Esophagus muscularis mucosa (tissue), 4 donors: ENCODE data around the gene C2CD3. TPM values are rescaled to one million over a fixed set of nuclear protein-coding genes. Genes with fewer than 3 reads are reported as not detected.
A peak's percentile ranks its signal among the peaks of the same experiment; 100 is the strongest.

Source experiments
- DNase-seq: peaks from one replicate; pipeline ENCODE4 v3.0.0-alpha.2; 2017; ENCODE audit errors: extremely low spot score
- H3K27ac ChIP-seq, 4 donors: fragments of 200-600 bp; sonication (generic); replicated peaks in 1 of 4; 1 replicate in 3 of 4; 2 replicates in 1 of 4; pipeline ENCODE4 v1.5.1; 2016 to 2019; ENCODE audit warnings: mild to moderate bottlenecking in 1 of 4
- H3K27me3 ChIP-seq, 4 donors: fragments of 200-600 bp; sonication (generic); one replicate each; pipeline versions ENCODE4 v1.5.1 to v1.6.0; 2016 to 2019
- H3K36me3 ChIP-seq, 4 donors: fragments of 200-600 bp; sonication (generic); one replicate each; pipeline ENCODE4 v1.5.1; 2016 to 2019
- H3K4me1 ChIP-seq, 4 donors: fragments of 200-600 bp; sonication (generic); one replicate each; pipeline ENCODE4 v1.5.1; 2016 to 2019
- H3K4me3 ChIP-seq, 4 donors: fragments of 200-600 bp; sonication (generic); 1 replicate in 2 of 4; 2 replicates in 2 of 4; pipeline ENCODE4 v1.5.1; 2016 to 2019; ENCODE audit warnings: mild to moderate bottlenecking in 4 of 4, moderate library complexity in 1 of 4
- H3K9me3 ChIP-seq, 4 donors: fragments of 200-600 bp; sonication (generic); 1 replicate in 3 of 4; 2 replicates in 1 of 4; pipeline ENCODE4 v1.5.1; 2016 to 2019
- EP300 ChIP-seq: sonication (generic); formaldehyde crosslinking; IDR thresholded peaks from one replicate; pipeline ENCODE4 v1.6.1; 2017; ENCODE audit warnings: antibody characterized with exemption
- POLR2A ChIP-seq: fragments of 450-650 bp; IDR thresholded peaks from one replicate; pipeline ENCODE4 v1.6.1; 2017; ENCODE audit warnings: antibody characterized with exemption, moderate library complexity, mild to moderate bottlenecking, low read depth
- POLR2AphosphoS5 ChIP-seq, 2 donors: sonication (generic); formaldehyde crosslinking; IDR thresholded peaks; one replicate each; pipeline ENCODE4 v1.6.1; 2017; ENCODE audit warnings: antibody characterized with exemption in 2 of 2
- WGBS: methylation state at CpG from one replicate; pipeline ENCODE4 v1.1.5; 2018; 5-methylcytosine and 5-hydroxymethylcytosine counted together
- intact Hi-C: fragments of 100-400 bp; cut with DNase I; formaldehyde crosslinking; loops from one replicate; pipeline ENCODE4 v1.15.1; 2023
- total RNA-seq, 4 donors: library from RNA; depleted of rRNA; stranded (reverse); fragments of >200 nt; gene quantifications; one replicate each; pipeline versions ENCODE4 v1.1.0 to v1.2.1, GENCODE V29; 2016
- TF ChIP-seq, protein P1 (sequence below), 3 experiments: fragments of 200-600 bp in 2 of 3; fragments of 450-650 bp in 1 of 3; sonication (generic) in 2 of 3; IDR thresholded peaks; one replicate each; pipeline ENCODE4 v1.5.1; 2017 to 2019; ENCODE audit warnings: antibody characterized with exemption in 3 of 3, mild to moderate bottlenecking in 2 of 3, moderate library complexity in 1 of 3

The C2CD3 gene
- total RNA-seq, 4 donors from 2014 or later: 17.9 to 31.5 (median 22.4) TPM

DNA sequence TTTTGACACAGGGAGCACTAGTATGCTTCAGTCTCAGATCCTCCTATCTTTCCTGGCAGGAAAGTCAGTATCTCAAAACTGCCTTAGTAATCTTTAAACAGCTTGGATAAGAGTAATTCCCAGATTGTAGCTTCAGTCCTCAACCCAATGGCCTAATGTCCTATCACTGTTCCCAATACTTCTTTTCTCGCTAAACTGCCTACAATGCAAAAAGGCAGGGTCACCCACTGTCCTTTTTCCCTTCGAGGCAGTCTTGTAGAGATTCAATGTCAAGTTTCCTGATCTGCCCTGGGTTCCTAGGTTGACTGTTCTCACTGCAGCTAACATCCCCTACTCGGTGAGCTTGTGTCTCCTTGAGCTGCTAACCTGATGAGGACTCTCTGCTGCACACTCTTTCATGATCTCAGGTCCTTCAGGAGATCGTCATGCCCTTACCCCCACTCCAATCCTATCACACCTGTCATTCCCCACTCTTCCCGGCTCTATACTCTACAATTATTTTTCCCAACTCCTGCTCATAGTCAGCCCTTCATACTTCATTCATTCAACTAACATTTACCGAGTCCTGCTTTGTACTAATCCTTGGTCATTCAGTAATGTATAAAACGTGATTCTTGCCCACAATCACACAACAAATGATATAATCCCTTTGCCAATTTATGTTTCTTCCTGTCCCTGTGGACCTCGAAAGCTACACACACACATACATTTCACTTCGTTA, 904 bp downstream of the C2CD3 start:
- intact Hi-C loops: loop anchor here (5.0 kb wide), 1 partner anchor 33 kb away; no protein-coding TSS in a partner anchor
- H3K4me1 ChIP-seq: peaks cover 22 to 42% (median 37%) of the 10 kb centered on the region in 4 donors
- WGBS: 17% methylated on average over 9 of the region's 9 CpGs
- TF ChIP-seq POLR2A (no peak), EP300 (no peak), POLR2AphosphoS5 (IDR thresholded peaks at IDR 0.05) (no peak)
- TF ChIP-seq, protein P1, sequence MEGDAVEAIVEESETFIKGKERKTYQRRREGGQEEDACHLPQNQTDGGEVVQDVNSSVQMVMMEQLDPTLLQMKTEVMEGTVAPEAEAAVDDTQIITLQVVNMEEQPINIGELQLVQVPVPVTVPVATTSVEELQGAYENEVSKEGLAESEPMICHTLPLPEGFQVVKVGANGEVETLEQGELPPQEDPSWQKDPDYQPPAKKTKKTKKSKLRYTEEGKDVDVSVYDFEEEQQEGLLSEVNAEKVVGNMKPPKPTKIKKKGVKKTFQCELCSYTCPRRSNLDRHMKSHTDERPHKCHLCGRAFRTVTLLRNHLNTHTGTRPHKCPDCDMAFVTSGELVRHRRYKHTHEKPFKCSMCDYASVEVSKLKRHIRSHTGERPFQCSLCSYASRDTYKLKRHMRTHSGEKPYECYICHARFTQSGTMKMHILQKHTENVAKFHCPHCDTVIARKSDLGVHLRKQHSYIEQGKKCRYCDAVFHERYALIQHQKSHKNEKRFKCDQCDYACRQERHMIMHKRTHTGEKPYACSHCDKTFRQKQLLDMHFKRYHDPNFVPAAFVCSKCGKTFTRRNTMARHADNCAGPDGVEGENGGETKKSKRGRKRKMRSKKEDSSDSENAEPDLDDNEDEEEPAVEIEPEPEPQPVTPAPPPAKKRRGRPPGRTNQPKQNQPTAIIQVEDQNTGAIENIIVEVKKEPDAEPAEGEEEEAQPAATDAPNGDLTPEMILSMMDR (IDR thresholded peaks at IDR 0.05): no peak
- no peaks in the 10 kb centered on the region for H3K27me3 ChIP-seq
- peak overlapping the region; percentile 60 to 86 (median 77) for H3K4me3 ChIP-seq
- no peaks in the 10 kb centered on the region for H3K9me3 ChIP-seq
- H3K36me3 ChIP-seq: peaks cover 8 to 38% (median 22%) of the 10 kb centered on the region in 4 donors
- peak overlapping the region; percentile 86 to 93 (median 90) for H3K27ac ChIP-seq
- DNase-seq: no peak

DNA sequence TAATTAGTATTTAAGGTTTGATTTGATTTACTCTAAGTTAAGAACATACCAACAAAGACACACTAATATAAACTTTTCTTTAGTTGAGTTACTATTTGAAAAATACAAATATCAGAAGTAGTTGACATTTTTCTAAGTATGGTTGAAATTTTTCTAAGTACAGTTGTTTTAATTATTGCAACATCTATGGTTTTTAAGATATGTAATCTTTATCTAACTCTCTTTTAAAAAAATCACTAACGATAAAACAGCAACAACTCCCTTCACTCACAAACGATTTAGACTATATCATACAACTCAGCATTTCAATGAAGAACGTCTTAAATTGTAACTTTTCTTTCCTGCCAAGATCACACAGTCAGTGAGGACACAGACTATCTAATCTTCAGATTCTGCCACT, 2.0 kb downstream of the C2CD3 start:
- intact Hi-C loops: no loop called here
- no peak for DNase-seq
- 69% methylated on average over 3 of the region's 3 CpGs for WGBS
- Histone ChIP-seq H3K9me3 (no peaks in the 10 kb centered on the region), H3K27ac (no peak overlapping the region), H3K4me1 (peaks cover 22 to 39% (median 33%) of the 10 kb centered on the region in 4 donors), H3K4me3 (no peak overlapping the region), H3K27me3 (no peaks in the 10 kb centered on the region), H3K36me3 (peaks cover 15 to 49% (median 31%) of the 10 kb centered on the region in 4 donors)
- no peak for TF ChIP-seq EP300
- TF ChIP-seq POLR2A: no peak
- TF ChIP-seq POLR2AphosphoS5 (IDR thresholded peaks at IDR 0.05): no peak
- TF ChIP-seq, protein P1 (IDR thresholded peaks at IDR 0.05): no peak

DNA sequence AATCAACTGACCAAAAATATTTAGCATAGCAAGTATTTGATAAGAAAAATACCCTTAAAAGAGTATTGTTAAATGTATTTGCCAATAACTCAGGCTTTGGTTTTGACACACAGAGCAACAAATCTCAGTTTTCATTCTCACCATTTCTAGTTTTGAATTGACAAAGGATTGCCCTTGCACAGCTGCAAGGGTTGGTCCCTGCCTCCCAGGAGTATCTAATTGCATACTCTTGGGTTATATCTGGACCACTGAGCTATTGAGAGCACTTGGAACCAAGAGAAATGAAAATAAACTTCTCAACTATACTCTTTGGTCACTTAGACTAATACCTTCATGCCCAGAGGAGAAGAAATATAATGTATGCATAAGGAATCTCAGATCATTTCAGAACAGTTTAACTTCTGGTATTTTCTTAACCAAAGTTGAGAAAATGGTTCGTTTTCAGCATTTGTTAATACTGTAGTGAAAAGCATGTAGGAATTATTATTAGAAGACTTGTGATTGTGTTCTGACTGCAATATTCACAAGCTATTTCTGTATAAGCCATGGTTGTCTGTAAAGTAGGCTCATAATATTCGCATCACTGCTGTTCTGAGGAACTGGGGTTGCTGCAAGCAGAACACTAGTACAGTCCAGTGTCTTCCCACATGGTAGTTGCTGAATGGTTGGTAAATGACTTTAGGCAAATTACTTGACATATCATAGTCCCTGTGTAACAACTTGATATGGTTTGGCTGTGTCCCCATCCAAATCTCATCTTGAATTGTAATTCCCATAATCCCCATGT, 7.9 kb downstream of the C2CD3 start:
- 85% methylated on average over 2 of the region's 2 CpGs for WGBS
- Histone ChIP-seq H3K27ac (no peak overlapping the region), H3K27me3 (no peaks in the 10 kb centered on the region), H3K4me1 (no peaks in the 10 kb centered on the region), H3K9me3 (no peaks in the 10 kb centered on the region), H3K4me3 (no peak overlapping the region), H3K36me3 (peaks cover 15 to 57% (median 36%) of the 10 kb centered on the region in 4 donors)
- DNase-seq: no peak
- intact Hi-C loops: no loop called here
- TF ChIP-seq POLR2A (no peak), EP300 (no peak), POLR2AphosphoS5 (IDR thresholded peaks at IDR 0.05) (no peak)
- TF ChIP-seq, protein P1 (IDR thresholded peaks at IDR 0.05): no peak

DNA sequence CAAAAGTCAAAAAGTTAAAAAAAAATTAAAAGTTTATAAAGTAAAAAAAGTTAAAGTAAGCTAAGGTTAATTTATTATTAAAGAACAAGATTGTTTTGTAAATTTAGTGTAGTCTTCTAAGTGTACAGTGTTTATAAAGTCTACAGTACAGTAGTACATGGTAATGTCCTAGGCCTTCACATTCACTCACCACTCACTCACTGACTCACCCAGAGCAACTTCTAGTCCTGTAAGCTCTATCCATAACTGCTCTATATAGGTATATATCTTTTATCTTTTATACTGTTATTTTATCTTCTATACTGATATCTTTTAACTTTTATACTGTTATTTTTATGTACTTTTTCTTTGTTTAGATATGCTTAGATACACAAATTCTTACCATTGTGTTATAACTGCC, 11.2 kb downstream of the C2CD3 start:
- DNase-seq: no peak
- intact Hi-C loops: no loop called here

More for the DNA sequence above, 11.2 kb downstream of the C2CD3 start:
- TF ChIP-seq POLR2A: no peak
- no peak for TF ChIP-seq POLR2AphosphoS5 (IDR thresholded peaks at IDR 0.05)
- no peak for TF ChIP-seq EP300
- TF ChIP-seq, protein P1 (IDR thresholded peaks at IDR 0.05): no peak
- Histone ChIP-seq H3K27ac (no peak overlapping the region), H3K36me3 (peaks cover 5 to 36% (median 15%) of the 10 kb centered on the region in 4 donors), H3K4me3 (no peak overlapping the region), H3K9me3 (no peaks in the 10 kb centered on the region), H3K4me1 (peaks cover 0 to 3% (median 2%) of the 10 kb centered on the region in 4 donors), H3K27me3 (no peaks in the 10 kb centered on the region)
